Upper lobe of left lung (tissue), 4 donors: ENCODE results near the gene CLIP2.

ENCODE experiments used
- EP300 ChIP-seq, 4 donors: sonication (generic); formaldehyde crosslinking; IDR thresholded peaks; one replicate each; pipeline ENCODE4 v1.5.1; 2017; ENCODE audit warnings: antibody characterized with exemption in 4 of 4, control low read depth in 2 of 4
- POLR2AphosphoS5 ChIP-seq, 2 donors: sonication (generic); formaldehyde crosslinking; IDR thresholded peaks; one replicate each; pipeline ENCODE4 v1.5.1; 2017; ENCODE audit warnings: antibody characterized with exemption in 2 of 2
- TF ChIP-seq, protein P1 (sequence below), 6 experiments: fragments of 450-650 bp in 4 of 6; fragments of 200-600 bp in 2 of 6; sonication (generic) in 2 of 6; IDR thresholded peaks; one replicate each; pipeline ENCODE4 v1.5.1; 2016 to 2019; ENCODE audit warnings: antibody characterized with exemption in 6 of 6

DNA sequence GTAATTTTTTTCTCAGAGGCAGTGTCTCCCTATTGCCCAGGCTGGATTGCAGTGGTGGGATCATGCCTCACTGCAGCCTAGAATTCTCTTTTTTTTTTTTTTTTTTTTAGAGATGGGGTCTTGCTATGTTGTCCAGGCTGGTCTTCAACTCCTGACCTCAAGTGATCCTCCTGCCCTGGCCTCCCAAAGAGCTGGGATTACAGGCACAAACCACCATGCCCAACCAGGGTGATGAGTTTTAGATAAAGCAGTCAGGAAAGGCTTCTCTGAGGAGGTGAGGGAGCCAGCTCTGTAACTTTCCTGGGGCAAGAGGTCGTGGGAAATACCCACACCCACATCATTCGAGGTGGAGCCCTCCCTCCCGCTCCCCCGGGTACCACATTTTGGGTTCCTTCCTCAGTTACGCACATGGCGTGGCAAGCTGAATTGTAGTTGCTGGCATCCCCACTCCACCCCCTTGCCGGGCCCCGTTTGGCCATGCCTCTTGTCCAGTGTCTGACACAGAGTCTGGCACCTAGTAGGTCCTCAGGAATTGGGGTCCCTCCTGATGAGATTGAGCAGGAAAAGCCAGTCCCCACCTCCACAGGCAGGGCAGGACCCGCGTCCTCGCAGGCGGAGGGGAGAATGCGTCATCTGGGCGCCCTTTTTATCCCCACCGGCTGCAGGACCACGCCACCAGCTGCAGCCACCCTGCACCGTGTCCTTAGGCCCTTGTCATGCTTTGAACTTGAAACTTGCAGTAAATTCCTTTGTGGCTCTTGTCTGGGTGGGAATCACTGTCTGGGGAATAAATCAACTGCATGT lies 43.4 kb downstream of the CLIP2 start:
- TF ChIP-seq, protein P1, sequence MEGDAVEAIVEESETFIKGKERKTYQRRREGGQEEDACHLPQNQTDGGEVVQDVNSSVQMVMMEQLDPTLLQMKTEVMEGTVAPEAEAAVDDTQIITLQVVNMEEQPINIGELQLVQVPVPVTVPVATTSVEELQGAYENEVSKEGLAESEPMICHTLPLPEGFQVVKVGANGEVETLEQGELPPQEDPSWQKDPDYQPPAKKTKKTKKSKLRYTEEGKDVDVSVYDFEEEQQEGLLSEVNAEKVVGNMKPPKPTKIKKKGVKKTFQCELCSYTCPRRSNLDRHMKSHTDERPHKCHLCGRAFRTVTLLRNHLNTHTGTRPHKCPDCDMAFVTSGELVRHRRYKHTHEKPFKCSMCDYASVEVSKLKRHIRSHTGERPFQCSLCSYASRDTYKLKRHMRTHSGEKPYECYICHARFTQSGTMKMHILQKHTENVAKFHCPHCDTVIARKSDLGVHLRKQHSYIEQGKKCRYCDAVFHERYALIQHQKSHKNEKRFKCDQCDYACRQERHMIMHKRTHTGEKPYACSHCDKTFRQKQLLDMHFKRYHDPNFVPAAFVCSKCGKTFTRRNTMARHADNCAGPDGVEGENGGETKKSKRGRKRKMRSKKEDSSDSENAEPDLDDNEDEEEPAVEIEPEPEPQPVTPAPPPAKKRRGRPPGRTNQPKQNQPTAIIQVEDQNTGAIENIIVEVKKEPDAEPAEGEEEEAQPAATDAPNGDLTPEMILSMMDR (IDR thresholded peaks at IDR 0.05), result no peak
- TF ChIP-seq POLR2AphosphoS5 (IDR thresholded peaks at IDR 0.05) (no peak), EP300 (IDR thresholded peaks at IDR 0.05) (no peak)
